Kasumi-1 (cell line): ENCODE results near the gene MARK4.
"Not testable (repeated sequence)": the region's sequence is repeated elsewhere in the genome, so short reads cannot be mapped to it uniquely, and the experiment has no call there.

ENCODE experiments used
- DNase-seq, 2 experiments: peaks; one replicate each; lab custom pipeline; 2025; lab: John Stamatoyannopoulos, UW

Gene MARK4

DNA sequence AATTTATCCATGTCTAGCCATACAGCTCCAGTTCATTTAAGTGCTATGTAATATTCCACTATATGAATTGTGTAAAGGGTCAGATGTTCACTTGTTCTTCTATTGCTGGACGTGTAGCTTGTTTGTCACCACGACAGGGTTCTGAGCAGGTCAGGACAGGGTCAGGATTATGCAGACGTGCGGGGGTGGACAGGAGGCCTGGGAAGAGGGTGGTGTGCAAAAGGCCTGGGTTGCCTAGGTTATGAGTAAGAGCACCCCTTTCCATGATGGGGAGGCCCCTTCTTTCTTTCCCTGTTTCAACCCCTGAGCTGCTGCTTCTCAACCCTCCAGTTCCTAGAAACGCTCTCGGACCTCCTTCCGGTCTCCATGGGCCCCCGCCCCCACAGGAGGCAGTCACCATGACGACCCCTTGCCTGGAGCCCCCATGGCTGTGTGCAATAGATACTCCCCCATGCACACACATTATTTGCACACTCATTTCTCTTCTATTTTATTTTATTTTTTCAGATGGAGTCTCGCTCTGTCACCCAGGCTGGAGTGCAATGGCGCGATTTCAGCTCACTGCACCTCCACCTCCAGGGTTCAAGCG is 7.8 kb upstream of the MARK4 start:
- no peak for DNase-seq

DNA sequence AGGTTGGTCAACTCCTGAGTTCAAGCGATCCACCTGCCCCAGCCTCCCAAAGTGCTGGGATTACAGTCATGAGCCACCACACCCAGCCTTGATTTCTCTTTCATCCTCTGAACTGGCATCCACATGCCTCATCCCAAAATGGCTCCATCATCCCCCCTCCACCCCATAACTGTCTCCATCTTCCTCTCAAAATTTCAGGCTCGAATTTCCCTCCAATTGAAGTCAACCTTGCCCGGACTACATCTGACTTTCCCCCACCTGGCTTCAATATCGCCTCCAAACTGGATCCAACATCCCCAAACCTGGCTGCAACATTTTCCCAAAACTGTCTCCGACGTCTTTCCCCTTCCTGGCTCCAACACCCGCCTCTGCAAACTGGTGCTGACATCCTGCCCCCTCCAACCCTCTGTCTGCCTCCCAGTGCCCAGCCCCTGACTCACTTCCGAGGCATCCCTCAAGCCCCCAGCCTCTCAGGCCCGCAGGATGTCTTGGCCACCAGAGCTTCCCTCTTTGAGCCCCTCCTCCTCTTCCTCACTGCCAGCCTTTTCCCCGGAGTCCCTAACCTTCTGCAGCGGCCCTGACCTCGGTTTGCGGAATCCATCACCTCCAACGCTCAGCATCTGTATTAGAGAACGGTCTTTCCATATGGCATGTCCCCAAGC is 6.8 kb upstream of the MARK4 start:
- DNase-seq, result no peak

- DNase-seq, result no peak
Observed at GRCh38 chr19:45245334-45245787, 5.7 kb upstream of the MARK4 start, which contains the start of gene EXOC3L2. Gene EXOC3L2 (minus strand): TSS chr19:45245407. CDS start chr19:45239045, 6,362 bp downstream.

GRCh38 chr19:45245826-45246225 is 5.2 kb upstream of the MARK4 start:
- no peak for DNase-seq

DNA sequence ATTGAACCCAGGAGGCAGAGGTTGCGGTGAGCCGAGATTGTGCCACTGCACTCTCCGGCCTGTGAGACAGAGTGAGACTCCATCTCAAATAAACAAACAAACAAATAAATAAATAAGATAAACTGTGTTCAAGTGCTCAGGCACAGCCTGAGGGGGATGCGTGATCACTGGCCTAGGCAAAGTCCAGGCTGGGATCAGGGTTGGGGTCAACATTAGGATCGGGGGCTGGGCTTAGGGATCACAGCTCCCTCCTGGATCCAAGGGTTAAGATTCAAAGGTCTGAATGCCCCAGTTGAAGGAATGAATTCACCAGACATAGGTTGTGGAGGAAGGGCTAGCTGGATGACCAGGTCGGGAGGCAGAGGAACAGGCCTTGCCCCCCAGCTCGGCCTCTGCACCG is 3.9 kb upstream of the MARK4 start:
- no peak for DNase-seq

GRCh38 chr19:45249261-45250033 is 1.6 kb upstream of the MARK4 start:
- DNase-seq, result no peak

DNA sequence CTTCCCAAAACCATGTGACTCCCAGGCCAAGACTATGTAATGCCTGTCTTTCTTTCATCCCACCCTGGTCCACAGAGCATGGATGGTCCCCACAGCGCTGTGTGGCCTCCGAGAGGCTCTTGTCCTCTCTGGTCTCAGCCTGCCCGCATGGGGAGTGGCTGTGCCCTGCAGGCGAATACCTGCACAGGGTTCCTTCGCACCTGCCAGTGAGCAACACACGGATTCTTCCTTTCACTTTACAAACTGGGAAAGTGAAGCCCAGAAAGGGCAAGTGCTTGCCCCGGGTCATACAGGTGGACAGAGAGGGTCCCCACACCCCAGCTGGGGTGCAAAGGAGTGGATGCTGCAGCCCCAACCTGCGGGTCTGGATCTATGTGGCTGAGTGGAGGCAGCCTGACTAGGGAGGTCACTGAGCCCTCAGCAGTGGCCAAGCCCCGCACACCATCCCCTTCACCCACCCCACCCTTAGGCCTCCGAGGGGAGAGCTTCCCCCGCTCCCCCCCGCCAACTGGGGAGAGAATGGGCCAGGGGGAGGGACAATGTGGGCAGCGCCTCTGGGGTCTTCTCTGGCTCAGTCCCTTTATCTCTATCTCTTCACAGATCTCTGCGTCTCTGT is 747 bp upstream of the MARK4 start:
- no peak for DNase-seq

- no peak for DNase-seq
Observed at GRCh38 chr19:45251452-45252354, 632 bp downstream of the MARK4 start.

GRCh38 chr19:45253396-45254027 is 2.4 kb downstream of the MARK4 start:
- no peak for DNase-seq

DNA sequence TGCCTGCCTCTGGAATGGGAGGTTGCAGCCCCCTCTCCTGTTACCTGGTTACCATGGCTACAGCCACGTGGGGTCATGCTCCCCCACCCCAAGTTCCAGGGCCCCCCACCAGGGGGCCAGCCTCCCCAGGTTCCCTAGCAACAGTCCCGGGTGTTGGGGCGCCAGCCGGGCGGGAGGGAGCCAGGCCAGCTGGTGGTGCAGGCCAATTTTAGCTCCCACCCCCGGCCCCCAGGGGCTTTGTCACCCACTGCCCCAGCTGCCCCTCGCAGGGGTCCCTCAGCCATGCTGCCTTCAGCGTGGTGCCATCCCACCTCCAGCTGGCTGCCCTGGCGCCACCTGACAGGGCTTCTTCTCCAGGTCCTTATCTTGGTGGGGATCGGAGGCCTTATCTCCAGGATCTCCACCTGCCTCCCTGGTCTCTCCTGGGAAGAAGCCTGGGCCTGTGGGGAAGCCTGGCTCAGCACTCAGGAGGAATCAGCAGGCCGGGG is 3.0 kb downstream of the MARK4 start:
- no peak for DNase-seq

DNA sequence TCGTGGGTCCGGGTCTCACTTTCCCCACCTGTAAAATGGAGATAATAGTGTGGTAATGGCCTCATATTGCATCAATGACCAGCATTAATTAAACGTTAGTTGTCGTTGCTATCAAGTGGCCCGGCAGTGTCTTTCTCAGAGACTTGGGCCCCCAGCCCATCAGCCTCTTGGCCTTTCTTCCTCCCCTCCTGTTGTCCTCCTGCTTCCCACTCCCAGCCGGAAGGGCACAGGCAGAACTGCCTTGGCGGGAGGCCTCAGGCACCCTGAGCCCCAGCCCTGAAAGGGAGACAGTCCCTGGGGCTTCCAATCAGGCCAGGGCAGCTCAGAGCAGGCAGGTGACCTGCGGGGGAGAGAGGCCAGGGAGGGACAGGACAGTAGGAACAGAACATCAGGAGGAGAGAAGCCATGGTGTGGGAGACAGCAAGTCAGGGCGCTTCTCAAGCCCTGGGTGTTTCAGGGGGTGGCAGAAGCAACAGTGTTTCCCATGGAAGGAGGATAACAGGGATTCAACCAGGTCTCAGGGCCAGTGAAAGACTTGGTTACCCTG is 4.6 kb downstream of the MARK4 start:
- DNase-seq, result no peak

GRCh38 chr19:45256836-45257235 is 5.8 kb downstream of the MARK4 start:
- DNase-seq, result no peak

DNA sequence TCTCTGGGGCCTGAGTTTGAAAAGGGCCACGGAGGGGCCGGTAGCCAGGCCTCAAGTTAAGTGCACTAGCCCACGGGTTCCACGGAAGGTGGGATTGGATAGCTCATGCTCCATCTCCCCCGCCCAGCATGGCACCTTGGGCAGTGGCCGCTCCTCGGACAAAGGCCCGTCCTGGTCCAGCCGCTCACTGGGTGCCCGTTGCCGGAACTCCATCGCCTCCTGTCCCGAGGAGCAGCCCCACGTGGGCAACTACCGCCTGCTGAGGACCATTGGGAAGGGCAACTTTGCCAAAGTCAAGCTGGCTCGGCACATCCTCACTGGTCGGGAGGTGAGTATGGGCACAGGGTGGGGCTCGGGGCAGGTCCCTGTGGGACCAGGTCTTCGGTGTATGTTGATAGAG is 7.8 kb downstream of the MARK4 start:
- no peak for DNase-seq

- DNase-seq, result no peak
Observed at GRCh38 chr19:45262570-45262969, 11.5 kb downstream of the MARK4 start.

- no peak for DNase-seq
Observed at GRCh38 chr19:45263013-45263412, 11.9 kb downstream of the MARK4 start.

- no peak for DNase-seq
Observed at GRCh38 chr19:45264781-45265317, 13.8 kb downstream of the MARK4 start.

GRCh38 chr19:45265375-45265774 is 14.3 kb downstream of the MARK4 start:
- no peak for DNase-seq

DNA sequence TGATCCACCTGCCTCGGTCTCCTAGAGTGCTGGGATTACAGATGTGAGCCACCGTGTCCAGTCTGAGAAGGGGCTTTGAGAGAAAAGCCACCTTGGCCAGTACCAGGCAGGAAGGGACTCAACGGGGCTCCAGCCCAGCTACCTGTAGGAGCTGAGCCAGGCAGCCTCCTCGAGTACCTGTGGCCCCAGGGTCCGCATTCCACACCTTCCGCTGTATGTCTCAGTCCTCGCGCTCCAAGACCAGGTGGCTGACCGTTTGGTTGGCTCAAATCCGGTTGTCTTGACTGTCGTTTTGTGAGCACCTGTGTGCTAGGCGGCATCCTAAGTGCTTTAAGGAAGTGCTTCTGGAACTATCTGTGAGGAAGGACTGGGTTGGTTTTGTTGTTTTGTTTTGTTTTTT is 16.2 kb downstream of the MARK4 start:
- no peak for DNase-seq

- DNase-seq, result not testable (repeated sequence)
Observed at GRCh38 chr19:45269939-45270338, 18.9 kb downstream of the MARK4 start.

- DNase-seq, result no peak
Observed at GRCh38 chr19:45271098-45271734, 20.1 kb downstream of the MARK4 start.
